NCI-H524 (cell line): ENCODE measurements around the gene APC2.

Source experiments
- DNase-seq, 2 experiments: peaks; one replicate each; lab custom pipeline; 2025; lab: John Stamatoyannopoulos, UW

The APC2 gene

DNA sequence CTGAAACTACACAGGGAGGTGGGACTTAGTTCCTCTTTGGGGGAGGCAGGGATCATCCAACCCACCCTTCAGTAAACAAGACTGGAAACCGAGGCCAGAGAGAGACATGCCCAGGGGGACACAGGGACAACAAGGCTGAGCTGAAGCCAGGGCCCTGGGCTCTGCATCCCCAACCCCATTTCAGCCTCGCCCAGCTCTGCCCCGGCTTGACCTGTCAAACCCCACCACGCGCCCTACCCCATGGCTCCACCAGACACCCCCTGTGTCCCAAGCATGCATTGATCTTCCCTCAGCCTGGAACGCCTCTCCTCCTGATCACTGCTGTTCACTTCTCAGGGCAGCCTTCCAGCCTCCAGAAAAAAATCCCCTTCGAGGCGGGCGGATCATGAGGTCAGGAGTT, 2.0 kb upstream of the APC2 start:
- DNase-seq: no peak

DNA sequence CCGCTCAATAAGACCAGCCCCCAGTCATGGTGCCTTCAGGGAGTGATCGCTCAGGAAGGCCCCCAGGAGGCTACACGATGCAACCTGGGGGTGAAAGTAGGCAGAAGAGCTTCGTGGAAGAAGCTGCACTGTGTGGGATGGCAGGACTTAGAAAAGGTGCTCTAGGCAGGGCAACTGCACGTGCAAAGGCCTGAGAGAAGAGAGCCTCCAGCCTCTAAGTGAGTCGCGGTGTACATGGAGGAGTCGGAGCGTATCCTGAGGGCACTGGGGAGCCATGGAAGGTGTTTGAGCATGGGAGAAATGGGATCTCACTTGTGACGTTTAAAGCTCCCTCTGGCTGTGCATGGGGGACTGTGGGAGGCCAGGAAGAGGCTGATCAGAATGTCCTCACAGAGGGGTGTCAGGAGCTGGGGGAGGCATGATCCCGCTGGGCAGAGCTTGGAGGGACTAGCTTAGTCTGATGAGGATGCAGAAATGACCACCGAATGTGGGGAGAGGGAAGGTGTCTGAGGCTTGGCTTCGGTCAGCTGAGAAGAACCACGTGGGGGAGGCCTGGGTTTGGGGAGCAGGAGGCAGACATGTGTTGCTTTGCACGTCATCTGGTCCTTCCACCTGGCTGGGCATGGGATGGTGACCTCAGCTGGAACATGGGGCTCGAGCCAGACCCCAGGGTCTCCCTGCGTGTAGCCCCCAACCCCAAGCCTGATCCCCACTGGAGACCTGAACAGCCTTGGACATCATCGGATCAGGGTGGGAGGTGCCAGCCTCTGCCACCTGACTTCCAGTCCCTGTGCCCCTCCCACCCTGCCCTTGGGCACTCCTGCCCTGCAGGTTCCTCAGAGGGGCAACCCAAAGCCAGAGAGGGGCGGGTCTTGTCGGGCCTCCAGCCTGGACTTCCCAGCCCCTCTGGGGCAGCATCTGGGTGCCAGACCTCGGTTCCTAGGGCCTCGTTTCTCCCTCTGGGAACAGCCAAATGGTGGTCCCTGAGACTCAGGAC, 1.1 kb downstream of the APC2 start:
- no peak for DNase-seq

DNA sequence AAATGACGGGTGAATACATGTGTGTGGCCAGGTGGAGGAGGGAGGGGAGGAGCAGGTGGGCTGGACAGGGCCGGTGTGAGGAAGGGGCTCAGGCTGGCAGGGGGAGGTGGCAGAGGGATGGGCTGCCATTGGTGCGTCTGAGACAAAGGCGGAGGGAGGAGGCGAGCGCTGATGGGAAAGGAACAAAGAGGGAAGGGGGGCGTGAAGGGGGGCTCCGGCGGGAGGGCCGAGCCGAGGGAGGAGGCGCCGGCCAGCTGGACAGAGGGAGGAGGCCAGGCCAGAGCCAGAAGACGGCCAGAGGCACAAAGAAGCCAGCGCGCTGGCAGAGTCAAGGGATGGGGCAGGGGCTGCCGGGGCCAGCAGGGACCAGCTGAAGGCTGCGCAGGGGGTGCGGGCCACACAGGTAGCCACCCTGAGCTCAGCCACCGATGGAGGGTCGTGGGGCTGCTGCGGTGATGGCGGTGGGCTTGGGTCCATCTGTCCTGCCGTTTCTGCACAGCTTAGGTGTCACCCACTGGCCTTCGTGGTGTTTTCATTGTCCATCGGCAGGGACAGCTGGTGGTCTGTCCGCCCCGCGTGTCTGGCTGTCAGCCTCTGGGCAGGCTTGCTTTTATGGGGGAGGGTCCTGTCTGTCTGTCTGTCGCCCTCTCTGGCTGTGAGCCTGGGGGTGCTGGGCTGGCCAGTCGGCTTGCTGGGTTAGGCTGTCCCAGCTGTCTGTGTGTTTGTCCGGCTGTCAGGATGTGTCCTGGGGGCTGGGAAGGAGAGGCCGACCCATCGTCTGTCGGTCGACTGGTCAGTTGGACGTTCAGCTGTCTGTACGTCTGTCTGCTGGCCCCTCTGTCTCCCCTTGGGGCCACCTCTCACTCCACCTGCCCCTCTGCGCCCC, 2.2 kb downstream of the APC2 start:
- no peak for DNase-seq

DNA sequence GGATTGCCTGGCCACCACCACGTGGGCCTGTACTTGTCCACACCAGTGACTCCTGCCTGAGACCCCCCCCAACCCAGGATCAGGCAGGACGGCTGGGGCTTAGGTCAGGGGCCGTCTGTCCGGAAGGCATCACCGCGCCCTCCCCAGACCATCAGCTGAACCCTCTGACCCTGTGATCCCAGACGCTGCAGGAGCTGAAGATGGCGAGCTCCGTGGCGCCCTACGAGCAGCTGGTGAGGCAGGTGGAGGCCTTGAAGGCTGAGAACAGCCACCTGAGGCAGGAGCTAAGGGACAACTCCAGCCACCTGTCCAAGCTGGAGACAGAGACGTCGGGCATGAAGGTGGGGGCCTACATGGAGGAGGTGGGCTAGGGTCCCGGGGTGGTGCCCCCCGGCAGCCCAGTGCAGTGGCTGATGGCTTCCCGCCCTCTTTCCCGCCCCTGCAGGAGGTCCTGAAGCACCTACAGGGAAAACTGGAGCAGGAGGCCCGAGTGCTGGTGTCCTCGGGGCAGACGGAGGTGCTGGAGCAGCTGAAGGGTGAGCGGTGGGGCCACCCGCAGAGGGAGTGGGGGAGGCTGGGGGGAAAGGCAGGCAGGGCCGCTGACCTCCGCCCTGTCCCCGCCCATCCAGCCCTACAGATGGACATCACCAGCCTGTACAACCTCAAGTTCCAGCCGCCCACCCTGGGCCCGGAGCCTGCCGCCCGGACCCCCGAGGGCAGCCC, 3.0 kb downstream of the APC2 start:
- DNase-seq: no peak

DNA sequence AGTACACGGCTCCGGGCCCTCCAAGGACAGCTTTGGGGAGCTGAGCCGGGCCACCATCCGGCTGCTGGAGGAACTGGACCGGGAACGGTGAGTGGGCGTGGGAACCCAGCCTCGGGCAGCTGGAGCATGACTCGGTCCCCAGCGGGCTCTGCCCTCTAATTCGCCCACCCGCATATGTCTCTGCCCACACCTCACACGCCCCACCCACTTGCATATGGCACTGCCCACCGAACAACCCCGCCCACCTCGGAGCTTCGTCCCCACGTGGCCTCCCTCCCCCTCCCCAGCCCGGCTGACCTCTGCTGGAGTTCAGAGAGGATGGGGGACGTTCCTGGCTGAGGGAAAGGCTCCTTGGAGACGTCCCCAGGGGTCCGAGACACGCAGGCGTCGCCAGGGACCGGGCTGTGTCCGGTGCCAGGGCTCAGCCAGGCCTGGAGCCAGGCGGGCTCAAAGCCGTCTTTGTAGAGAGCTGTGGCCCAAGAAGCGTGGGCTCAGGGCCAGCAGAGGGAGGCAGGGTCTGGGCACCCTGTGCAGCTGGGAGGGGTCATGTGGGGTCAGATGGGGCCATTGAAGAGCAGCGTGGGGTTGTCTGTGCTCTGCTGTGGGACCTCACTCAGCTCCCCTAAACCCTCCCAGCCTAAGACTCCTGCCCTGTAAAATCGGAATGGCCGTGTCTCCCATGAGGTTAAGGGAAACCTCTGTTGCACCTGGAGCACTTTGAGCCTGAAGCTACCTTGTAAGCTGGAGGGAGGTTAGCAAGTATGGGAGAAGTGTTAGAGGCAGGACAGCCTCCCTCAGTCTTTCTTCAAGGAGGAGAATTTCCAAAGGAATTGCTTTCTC, 3.8 kb downstream of the APC2 start:
- DNase-seq: no peak

DNA sequence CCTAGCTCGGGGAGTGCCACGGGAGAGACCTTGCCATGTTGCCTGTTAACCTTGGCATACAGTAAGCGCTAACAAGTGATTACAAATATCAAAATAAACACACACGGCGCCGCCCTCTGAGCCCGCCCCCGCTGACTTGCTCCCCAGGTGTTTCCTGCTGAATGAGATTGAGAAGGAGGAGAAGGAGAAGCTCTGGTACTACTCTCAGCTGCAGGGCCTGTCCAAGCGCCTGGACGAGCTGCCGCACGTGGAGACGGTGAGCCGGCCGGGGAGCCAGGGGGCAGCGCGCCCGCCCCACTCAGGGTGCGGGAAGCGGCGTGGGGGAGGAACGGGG, 5.0 kb downstream of the APC2 start:
- DNase-seq: no peak

DNA sequence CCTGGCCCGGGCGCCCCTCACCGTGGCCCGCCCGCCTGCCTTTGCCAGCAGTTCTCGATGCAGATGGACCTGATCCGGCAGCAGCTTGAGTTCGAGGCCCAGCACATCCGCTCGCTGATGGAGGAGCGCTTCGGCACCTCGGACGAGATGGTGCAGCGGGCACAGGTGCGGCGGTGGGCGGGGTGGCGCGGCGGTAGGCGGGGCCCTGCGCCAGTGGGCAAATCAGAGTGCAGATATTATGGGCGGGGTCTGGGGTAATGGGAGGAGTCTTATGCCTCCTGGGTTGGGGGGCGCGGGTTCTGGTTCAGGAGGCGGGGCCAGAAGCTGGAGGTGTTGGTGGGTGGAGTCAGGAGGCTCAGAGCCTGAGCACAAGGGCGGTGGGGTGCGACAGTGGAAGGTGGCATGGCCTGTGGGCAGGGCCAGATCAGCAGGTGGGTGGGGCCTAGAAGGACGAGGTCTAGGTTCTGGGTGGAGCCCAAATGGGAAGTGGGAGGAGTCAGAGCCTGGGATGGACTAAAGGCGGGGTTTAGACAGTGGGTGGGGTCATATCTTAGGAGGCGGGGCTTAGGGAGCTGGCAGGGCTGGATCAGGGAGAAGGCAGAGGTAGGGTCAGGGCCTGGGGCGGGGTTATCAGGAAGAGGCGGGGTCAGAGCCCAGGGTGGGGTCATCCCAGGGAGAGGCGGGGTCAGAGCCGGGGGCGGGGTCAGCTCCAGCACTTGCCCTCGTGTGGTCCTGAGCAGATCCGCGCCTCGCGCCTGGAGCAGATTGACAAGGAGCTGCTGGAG, 5.6 kb downstream of the APC2 start:
- no peak for DNase-seq

DNA sequence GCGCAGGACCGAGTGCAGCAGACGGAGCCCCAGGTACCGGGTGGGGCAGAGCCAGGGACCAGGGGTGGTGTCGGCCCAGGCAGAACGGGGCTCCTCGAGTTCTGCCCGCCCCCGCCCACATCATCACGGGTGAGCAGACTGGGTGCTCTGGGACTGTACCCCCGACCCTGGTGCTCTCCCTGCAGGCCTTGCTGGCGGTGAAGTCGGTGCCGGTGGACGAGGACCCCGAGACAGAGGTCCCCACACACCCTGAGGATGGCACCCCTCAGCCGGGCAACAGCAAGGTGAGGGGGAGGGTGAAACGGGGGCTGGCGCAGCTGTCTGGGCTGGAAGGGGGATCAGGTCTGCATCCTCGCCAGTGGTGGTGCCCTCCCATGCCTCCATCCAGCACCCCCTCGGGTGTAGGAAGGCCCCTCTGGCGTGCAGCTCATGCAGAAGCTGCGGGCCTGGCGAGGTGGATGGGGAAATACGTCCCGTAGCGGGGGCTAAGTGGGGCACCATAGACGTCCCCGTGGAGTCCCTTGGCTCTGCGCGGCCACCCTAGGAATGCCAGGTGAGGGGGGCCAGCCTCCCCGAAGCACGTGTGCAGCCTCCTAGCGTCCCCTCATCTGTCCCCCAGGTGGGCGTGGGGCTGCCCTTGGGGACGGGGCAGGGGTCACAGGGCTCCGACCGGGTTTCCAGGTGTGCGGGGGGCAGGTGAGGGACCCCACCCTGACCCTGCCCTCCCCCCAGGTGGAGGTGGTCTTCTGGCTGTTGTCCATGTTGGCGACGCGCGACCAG, 6.4 kb downstream of the APC2 start:
- DNase-seq: no peak

DNA sequence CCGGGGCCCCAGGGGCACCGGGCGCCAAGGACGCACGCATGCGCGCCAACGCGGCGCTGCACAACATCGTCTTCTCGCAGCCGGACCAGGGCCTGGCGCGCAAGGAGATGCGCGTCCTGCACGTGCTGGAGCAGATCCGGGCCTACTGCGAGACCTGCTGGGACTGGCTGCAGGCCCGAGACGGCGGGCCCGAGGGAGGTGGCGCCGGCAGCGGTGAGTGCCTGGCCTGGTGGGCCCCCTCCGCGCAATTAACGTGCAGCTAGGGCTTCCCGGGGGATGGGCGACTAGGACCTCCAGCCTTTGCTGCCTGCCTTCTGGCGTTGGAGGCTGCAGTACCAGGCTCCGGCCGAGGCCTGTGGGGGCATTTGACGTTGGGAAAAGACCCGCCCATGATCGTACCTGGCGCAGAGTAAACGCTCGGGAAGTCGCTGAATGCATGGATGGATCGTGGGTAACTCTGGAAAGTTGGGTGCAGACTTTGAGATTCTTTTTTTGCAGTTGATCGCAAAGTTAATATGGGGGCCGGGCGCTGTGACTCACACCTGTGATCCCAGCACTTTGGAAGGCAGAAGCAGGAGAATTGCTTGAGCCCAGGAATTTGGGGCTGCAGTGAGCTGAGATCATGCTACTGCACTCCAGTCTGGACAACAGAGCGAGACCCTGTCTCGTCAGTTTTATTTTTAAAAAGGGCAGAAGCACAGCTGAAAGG, 7.3 kb downstream of the APC2 start:
- DNase-seq: no peak

DNA sequence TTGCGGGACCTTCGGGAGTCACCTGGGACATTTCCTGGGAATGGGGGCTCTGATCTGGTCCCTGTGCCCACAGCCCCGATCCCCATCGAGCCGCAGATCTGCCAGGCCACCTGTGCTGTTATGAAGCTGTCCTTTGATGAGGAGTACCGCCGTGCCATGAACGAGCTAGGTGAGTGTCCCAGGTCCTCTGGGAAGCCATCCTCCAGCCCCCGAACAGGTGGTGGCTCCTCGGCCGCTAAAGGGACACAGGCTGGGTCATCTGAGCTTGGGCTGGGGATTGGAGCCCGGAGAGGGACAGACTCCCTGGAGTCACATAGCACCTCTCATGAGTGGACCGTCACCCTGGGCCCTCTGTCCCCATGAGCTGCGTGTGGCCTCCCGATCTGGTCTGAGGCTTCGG, 8.0 kb downstream of the APC2 start:
- no peak for DNase-seq

DNA sequence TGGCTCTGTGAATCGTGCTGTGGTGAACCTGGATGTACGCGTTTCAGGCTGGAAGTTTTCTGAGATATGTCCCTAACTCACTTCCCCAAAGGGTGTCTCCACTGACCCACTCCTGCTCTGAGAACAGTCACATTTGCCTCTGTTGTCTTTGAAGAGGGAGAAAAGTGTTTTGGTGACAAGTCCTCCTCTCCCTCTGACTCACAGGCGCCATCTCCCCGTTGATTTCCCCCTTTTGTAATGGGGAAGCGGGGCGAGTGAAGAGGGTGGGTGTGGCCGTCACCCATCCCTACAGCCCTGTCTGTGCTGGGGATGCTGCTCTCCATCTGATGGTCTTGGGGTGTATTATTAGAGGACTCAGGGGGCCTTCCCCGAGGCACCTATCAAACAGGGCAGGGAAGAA, 9.6 kb downstream of the APC2 start:
- no peak for DNase-seq

DNA sequence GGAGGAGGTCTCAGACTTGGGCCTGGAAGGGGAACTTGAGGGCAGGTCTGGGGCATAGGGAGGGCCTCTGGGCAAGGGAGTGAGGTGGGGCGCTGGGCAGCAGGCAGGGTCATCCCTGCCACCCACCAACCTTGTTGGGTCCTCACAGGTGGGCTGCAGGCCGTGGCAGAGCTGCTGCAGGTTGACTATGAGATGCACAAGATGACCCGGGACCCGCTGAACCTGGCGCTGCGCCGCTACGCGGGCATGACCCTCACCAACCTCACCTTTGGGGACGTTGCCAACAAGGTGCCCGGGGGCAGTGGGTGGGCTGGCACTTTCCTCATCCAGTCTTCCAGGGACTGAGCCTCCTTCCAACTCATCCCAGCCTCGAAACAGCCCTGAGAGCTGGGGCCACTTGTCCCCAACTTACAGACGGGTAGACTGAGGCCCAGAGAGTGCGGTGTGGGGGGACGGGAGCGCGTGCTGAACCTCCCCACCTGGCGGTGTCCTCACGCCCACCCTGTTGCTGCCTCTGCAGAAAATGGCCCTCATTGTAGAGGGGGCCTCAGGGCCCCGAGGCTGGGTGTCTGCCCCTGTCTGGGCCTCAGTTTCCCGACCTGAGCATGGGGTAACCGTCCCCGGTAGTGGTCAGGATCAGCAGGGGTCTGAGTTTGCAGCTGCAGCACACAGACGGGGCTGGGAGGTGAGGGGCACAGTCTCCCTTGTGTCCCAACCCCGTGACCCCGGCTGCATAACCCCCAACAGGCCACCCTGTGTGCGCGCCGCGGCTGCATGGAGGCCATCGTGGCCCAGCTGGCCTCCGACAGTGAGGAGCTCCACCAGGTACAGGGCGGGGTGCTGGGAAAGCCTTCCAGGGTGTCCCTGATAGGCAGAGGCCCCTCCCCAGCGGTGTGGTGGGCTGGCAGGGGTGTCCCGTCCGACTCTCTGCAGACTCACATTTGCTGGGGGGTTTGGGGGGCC, 10.4 kb downstream of the APC2 start:
- no peak for DNase-seq

DNA sequence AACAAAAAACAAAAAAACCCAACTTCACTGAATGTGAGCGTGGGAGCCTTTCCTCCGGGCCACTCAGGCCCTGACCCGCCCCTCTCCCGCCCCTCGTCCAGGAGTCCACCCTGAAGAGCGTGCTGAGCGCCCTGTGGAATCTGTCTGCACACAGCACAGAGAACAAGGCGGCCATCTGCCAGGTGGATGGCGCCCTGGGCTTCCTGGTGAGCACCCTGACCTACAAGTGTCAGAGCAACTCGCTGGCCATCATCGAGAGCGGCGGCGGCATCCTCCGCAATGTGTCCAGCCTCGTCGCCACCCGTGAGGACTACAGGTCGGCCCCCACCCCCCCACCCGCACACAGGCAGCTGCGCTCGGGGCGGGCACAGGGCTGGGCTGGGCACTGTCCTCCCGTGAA, 11.9 kb downstream of the APC2 start:
- no peak for DNase-seq

DNA sequence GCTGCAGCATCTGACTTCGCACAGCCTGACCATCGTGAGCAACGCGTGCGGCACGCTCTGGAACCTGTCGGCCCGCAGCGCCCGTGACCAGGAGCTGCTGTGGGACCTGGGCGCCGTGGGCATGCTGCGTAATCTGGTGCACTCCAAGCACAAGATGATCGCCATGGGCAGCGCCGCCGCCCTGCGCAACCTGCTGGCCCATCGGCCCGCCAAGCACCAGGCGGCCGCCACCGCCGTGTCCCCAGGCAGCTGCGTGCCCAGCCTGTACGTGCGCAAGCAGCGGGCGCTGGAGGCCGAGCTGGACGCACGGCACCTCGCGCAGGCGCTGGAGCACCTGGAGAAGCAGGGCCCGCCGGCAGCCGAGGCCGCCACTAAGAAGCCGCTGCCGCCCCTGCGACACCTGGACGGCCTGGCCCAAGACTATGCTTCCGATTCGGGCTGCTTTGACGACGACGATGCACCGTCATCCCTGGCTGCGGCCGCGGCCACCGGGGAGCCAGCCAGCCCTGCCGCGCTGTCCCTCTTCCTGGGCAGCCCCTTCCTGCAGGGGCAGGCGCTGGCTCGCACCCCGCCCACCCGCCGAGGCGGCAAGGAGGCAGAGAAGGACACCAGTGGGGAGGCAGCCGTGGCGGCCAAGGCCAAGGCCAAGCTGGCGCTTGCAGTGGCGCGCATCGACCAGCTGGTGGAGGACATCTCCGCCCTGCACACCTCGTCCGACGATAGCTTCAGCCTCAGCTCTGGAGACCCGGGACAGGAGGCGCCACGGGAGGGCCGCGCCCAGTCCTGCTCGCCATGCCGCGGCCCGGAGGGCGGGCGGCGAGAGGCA, 15.5 kb downstream of the APC2 start:
- peak; percentile 36 to 64 for DNase-seq

DNA sequence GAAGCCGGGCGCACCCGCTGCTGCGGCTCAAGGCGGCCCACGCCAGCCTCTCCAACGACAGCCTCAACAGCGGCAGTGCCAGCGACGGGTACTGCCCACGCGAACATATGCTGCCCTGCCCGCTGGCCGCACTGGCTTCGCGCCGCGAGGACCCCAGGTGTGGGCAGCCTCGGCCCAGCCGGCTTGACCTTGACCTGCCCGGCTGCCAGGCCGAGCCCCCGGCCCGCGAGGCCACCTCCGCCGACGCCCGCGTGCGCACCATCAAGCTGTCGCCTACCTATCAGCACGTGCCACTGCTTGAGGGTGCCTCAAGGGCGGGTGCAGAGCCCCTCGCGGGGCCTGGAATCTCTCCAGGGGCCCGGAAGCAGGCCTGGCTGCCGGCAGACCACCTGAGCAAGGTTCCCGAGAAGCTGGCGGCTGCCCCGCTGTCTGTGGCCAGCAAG, 16.1 kb downstream of the APC2 start:
- DNase-seq: no peak

DNA sequence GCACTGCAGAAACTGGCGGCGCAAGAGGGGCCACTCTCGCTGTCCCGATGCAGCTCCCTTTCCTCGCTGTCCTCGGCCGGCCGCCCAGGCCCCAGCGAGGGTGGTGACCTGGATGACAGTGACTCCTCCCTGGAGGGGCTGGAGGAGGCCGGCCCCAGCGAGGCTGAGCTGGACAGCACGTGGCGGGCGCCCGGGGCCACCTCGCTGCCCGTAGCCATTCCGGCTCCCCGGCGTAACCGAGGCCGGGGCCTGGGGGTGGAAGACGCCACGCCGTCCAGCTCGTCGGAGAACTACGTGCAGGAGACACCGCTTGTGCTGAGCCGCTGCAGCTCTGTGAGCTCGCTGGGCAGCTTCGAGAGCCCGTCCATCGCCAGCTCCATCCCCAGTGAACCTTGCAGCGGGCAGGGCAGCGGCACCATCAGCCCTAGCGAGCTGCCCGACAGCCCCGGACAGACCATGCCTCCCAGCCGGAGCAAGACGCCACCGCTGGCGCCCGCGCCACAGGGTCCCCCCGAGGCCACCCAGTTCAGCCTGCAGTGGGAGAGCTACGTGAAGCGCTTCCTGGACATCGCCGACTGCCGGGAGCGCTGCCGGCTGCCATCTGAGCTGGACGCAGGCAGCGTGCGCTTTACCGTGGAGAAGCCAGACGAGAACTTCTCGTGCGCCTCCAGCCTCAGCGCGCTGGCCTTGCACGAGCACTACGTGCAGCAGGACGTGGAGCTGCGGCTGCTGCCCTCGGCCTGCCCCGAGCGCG, 16.7 kb downstream of the APC2 start:
- no peak for DNase-seq

DNA sequence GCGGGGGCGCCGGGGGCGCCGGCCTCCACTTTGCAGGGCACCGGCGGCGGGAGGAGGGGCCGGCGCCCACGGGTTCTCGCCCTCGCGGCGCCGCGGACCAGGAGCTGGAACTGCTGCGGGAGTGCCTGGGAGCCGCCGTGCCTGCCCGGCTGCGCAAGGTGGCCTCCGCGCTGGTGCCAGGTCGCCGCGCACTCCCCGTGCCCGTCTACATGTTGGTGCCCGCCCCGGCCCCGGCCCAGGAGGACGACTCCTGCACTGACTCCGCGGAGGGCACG, 17.2 kb downstream of the APC2 start:
- no peak for DNase-seq
